HG03103 (cell line): ENCODE results near the gene AMN.

Experiments used
- ATAC-seq: cut with Tn5 transposase; IDR thresholded peaks from one replicate; pipeline ENCODE4 v1.9.1; 2021; ENCODE audit warnings: low read depth; ENCODE audit not compliant: unreplicated experiment

Gene AMN

GRCh38 chr14:102927346-102927877 is 4.9 kb downstream of the AMN start:
- ATAC-seq, result no peak

- no peak for ATAC-seq
These were observed 5.5 kb downstream of the AMN start for GRCh38 chr14:102927878-102928411.

- ATAC-seq, result peak; percentile 48
These were observed 6.2 kb downstream of the AMN start for GRCh38 chr14:102928412-102929240.

GRCh38 chr14:102929241-102930137 is 7.0 kb downstream of the AMN start:
- ATAC-seq, result no peak

GRCh38 chr14:102930138-102930752 is 7.8 kb downstream of the AMN start:
- no peak for ATAC-seq

GRCh38 chr14:102930753-102931579 is 8.5 kb downstream of the AMN start:
- ATAC-seq, result no peak

GRCh38 chr14:102931580-102932285 is 9.3 kb downstream of the AMN start:
- ATAC-seq, result no peak

GRCh38 chr14:102932484-102933248 is 10.2 kb downstream of the AMN start:
- no peak for ATAC-seq

GRCh38 chr14:102933618-102934231 is 11.3 kb downstream of the AMN start:
- no peak for ATAC-seq

- no peak for ATAC-seq
These were observed 13.3 kb downstream of the AMN start for GRCh38 chr14:102935756-102936155.

GRCh38 chr14:102937331-102938175 is 15.1 kb downstream of the AMN start:
- ATAC-seq, result no peak

GRCh38 chr14:102938191-102938590 is 15.7 kb downstream of the AMN start:
- ATAC-seq, result no peak

- ATAC-seq, result no peak
These were observed 16.9 kb downstream of the AMN start for GRCh38 chr14:102939329-102939728.

GRCh38 chr14:102939820-102940561 is 17.5 kb downstream of the AMN start:
- ATAC-seq, result no peak

- ATAC-seq, result no peak
These were observed 18.4 kb downstream of the AMN start for GRCh38 chr14:102940729-102941362.

- ATAC-seq, result no peak
These were observed 19.1 kb downstream of the AMN start for GRCh38 chr14:102941419-102942011.
